ENCODE measurements around the gene DUS1L.

The DUS1L gene

DNA sequence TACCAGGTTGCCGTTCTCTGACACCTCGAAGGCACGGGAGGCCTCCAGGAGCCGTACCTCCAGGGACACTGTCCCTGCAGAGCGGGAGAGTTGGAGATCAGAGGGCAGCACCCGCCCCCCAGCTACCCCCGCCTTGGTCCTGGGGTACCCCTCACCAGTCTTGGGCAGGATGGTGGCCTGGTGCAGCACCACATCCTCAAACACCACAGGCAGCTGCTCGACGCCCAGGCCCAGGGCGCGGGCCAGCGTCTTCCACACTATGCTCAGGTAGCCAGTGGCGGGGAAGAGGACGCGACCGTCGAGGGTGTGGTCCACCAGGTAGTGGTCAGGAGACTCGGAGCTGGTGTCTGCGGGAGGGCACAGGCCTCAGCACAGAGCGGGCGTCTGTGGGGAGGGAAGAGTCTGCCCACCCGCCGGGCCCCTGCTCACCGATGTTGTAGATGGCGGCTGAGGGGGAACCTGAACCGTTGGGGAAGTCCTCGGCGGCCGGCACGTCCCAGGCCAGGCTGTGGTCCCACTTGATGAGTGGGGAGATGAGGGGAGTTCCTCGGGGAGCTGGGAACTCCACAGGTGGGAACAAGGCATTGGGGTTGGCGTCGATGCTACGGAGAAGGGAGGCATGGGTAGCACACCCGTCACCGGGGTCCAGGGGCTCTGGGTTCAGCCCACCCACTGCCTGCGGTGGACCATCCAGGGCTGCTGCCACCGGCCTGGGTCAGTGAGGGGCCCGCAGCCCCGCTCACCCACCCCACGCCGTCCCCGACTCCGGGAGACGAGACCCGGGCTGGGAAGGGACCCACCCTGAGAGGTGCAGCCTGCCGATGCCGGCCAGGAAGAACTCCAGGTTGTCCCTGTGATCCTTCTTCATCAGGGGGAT lies 22.6 kb upstream of the DUS1L start:
- intact Hi-C loops (cut with micrococcal nuclease): no loop called here
- peaks cover 100% of the 10 kb centered on the region for H3K36me3 Mint-ChIP-seq (ENCODE audit: low read depth)
- H3K9me3 Mint-ChIP-seq: no peaks in the 10 kb centered on the region
- H3K27ac Mint-ChIP-seq: no peak overlapping the region
- no peaks in the 10 kb centered on the region for H3K4me1 Mint-ChIP-seq (ENCODE audit: low read depth)
- no peaks in the 10 kb centered on the region for H3K27me3 Mint-ChIP-seq
- no peak overlapping the region for H3K4me3 Mint-ChIP-seq

GRCh38 chr17:82086941-82087906 lies 21.6 kb upstream of the DUS1L start:
- no peak overlapping the region for H3K27ac Mint-ChIP-seq
- H3K9me3 Mint-ChIP-seq: no peaks in the 10 kb centered on the region
- H3K4me1 Mint-ChIP-seq (ENCODE audit: low read depth): no peaks in the 10 kb centered on the region
- no peaks in the 10 kb centered on the region for H3K27me3 Mint-ChIP-seq
- intact Hi-C loops (cut with micrococcal nuclease): no loop called here
- no peak overlapping the region for H3K4me3 Mint-ChIP-seq
- peaks cover 100% of the 10 kb centered on the region for H3K36me3 Mint-ChIP-seq (ENCODE audit: low read depth)

- H3K27me3 Mint-ChIP-seq: no peaks in the 10 kb centered on the region
- H3K27ac Mint-ChIP-seq: no peak overlapping the region
- peaks cover 100% of the 10 kb centered on the region for H3K36me3 Mint-ChIP-seq (ENCODE audit: low read depth)
- no peaks in the 10 kb centered on the region for H3K9me3 Mint-ChIP-seq
- intact Hi-C loops (cut with micrococcal nuclease): no loop called here
- no peaks in the 10 kb centered on the region for H3K4me1 Mint-ChIP-seq (ENCODE audit: low read depth)
- no peak overlapping the region for H3K4me3 Mint-ChIP-seq
These were observed 20.5 kb upstream of the DUS1L start for GRCh38 chr17:82085931-82086764.

- Mint-ChIP-seq H3K4me3 (no peak overlapping the region), H3K27me3 (no peaks in the 10 kb centered on the region), H3K4me1 (ENCODE audit: low read depth) (no peaks in the 10 kb centered on the region), H3K36me3 (ENCODE audit: low read depth) (peaks cover 100% of the 10 kb centered on the region), H3K9me3 (no peaks in the 10 kb centered on the region), H3K27ac (no peak overlapping the region)
- intact Hi-C loops (cut with micrococcal nuclease): no loop called here
These were observed 19.6 kb upstream of the DUS1L start for GRCh38 chr17:82085031-82085861.

- H3K4me3 Mint-ChIP-seq: no peak overlapping the region
- no peak overlapping the region for H3K27ac Mint-ChIP-seq
- H3K27me3 Mint-ChIP-seq: no peaks in the 10 kb centered on the region
- no peaks in the 10 kb centered on the region for H3K9me3 Mint-ChIP-seq
- intact Hi-C loops (cut with micrococcal nuclease): no loop called here
- H3K4me1 Mint-ChIP-seq (ENCODE audit: low read depth): no peaks in the 10 kb centered on the region
- peaks cover 100% of the 10 kb centered on the region for H3K36me3 Mint-ChIP-seq (ENCODE audit: low read depth)
These were observed 18.9 kb upstream of the DUS1L start for GRCh38 chr17:82084373-82085030.

DNA sequence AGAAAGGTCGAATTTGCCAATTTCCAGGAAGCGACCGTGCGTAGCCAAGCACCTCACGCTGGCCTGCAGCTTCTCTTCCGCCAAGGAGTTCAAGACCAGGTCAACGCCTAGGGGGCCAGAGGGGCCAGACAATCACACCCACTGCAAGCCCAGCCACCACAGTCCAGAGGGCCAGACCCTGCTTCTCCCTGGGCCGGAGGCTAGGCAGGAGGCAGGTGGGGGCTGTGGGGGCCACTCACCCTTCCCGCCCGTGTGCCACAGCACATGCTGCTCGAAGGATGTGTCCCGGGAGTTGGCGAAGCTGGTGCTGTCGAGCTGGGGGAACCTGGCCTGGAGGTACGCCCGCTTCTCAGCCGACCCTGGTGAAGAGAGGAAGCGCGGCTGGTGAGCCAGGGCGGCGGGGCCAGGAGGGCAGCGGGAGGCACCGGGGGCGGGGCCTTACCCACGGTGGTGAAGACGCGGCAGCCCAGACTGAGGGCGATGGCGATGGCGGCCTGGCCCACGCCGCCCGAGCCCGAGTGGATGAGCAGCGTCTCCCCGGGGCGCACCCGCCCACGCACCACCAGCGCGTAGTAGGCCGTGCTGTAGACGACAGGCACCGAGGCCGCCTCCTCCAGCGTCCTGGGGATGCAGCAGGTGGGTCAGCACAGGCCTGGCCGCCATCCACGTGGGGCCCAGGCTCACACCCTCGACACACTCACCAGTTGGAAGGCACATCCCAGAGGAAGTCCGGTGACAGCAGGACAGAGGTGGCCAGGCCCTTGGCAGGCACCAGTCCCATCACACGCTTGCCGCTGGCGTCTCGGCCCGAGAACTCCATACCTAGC lies 18.1 kb upstream of the DUS1L start:
- intact Hi-C loops (cut with micrococcal nuclease): no loop called here
- Mint-ChIP-seq H3K9me3 (no peaks in the 10 kb centered on the region), H3K27ac (no peak overlapping the region), H3K27me3 (no peaks in the 10 kb centered on the region), H3K36me3 (ENCODE audit: low read depth) (peaks cover 100% of the 10 kb centered on the region), H3K4me3 (no peak overlapping the region), H3K4me1 (ENCODE audit: low read depth) (no peaks in the 10 kb centered on the region)

DNA sequence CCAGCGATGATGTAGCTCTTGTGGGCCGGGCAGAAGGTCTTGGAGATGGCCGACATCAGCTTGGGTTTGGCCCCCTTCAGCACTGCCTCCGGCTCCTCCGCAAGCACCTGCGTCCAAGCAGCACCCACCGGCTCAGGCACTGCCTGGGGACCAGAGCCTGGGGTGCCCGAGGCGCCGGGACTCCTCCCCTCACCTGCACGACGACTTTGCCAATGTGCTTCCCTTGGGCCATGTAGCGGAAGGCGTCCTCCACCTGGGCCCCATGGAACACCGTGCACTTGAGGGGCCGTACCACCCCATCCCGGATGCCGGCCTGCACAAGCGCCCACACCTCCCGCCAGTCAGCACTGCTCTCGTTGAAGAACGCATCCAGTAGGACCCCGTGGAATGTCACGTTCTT lies 17.4 kb upstream of the DUS1L start:
- no peak overlapping the region for H3K27ac Mint-ChIP-seq
- no peaks in the 10 kb centered on the region for H3K9me3 Mint-ChIP-seq
- H3K4me3 Mint-ChIP-seq: no peak overlapping the region
- H3K36me3 Mint-ChIP-seq (ENCODE audit: low read depth): peaks cover 100% of the 10 kb centered on the region
- H3K4me1 Mint-ChIP-seq (ENCODE audit: low read depth): peaks cover 3% of the 10 kb centered on the region
- intact Hi-C loops (cut with micrococcal nuclease): no loop called here
- no peaks in the 10 kb centered on the region for H3K27me3 Mint-ChIP-seq

GRCh38 chr17:82082456-82082855 lies 16.9 kb upstream of the DUS1L start:
- Mint-ChIP-seq H3K4me1 (ENCODE audit: low read depth) (peaks cover 5% of the 10 kb centered on the region), H3K36me3 (ENCODE audit: low read depth) (peaks cover 100% of the 10 kb centered on the region), H3K27ac (no peak overlapping the region), H3K9me3 (no peaks in the 10 kb centered on the region), H3K27me3 (no peaks in the 10 kb centered on the region), H3K4me3 (no peak overlapping the region)
- intact Hi-C loops (cut with micrococcal nuclease): no loop called here

- no peak overlapping the region for H3K27ac Mint-ChIP-seq
- peaks cover 98% of the 10 kb centered on the region for H3K36me3 Mint-ChIP-seq (ENCODE audit: low read depth)
- no peaks in the 10 kb centered on the region for H3K9me3 Mint-ChIP-seq
- no peaks in the 10 kb centered on the region for H3K27me3 Mint-ChIP-seq
- no peak overlapping the region for H3K4me3 Mint-ChIP-seq
- peaks cover 5% of the 10 kb centered on the region for H3K4me1 Mint-ChIP-seq (ENCODE audit: low read depth)
- intact Hi-C loops (cut with micrococcal nuclease): no loop called here
These were observed 16.4 kb upstream of the DUS1L start for GRCh38 chr17:82081966-82082365.

GRCh38 chr17:82081546-82081945 lies 15.9 kb upstream of the DUS1L start:
- intact Hi-C loops (cut with micrococcal nuclease): no loop called here
- Mint-ChIP-seq H3K27ac (no peak overlapping the region), H3K36me3 (ENCODE audit: low read depth) (peaks cover 94% of the 10 kb centered on the region), H3K27me3 (peaks cover under 1% of the 10 kb centered on the region), H3K4me1 (ENCODE audit: low read depth) (peaks cover 5% of the 10 kb centered on the region), H3K9me3 (no peaks in the 10 kb centered on the region), H3K4me3 (no peak overlapping the region)

DNA sequence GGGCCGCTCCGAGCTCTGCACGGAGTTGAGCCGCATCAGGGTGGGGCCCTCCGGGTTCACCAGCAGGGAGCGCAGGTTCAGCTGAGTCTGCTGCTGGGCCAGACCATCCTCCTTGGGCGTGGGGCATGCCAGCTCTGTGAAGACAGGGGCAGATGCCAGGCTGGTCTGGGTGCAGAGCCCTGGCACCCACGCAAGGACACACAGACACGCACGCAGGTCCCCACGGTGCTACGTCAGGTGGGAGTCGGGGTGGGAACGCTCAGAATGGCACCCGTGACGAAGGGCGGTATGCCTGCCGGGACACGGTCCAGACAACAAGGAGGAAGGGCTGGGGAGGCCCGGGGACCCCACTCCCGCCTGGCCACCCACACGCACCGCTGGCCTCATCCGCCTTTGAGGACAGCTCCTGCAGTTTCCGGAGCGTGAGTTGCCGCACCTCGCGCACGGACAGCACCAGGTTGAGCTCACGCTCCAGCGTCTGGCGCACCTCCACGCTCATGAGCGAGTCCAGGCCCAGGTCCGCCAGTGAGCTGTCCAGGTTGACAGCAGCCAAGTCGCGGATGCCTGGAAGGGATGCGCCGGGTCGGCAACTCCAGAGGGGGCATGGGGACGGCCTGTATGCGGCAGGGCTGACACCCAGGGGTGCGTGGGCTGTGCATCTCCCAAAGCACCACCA lies 15.3 kb upstream of the DUS1L start:
- intact Hi-C loops (cut with micrococcal nuclease): no loop called here
- Mint-ChIP-seq H3K4me3 (no peak overlapping the region), H3K9me3 (no peaks in the 10 kb centered on the region), H3K27me3 (peaks cover 1% of the 10 kb centered on the region), H3K27ac (no peak overlapping the region), H3K36me3 (ENCODE audit: low read depth) (peaks cover 88% of the 10 kb centered on the region), H3K4me1 (ENCODE audit: low read depth) (peaks cover 5% of the 10 kb centered on the region)
